Amniotic stem cell (primary cell): Measurements from ENCODE around the gene AGAP1.

Experiments used
- DNase-seq: peaks from one replicate; lab custom pipeline; 2025; lab: John Stamatoyannopoulos, UW

AGAP1 gene

GRCh38 chr2:235964787-235965390 is 471.0 kb downstream of the AGAP1 start:
- DNase-seq = no peak

- DNase-seq = no peak
These were observed 472.6 kb downstream of the AGAP1 start for GRCh38 chr2:235966396-235966795.

- no peak for DNase-seq
These were observed 473.3 kb downstream of the AGAP1 start for GRCh38 chr2:235966932-235967757.

GRCh38 chr2:235968155-235968554 is 474.3 kb downstream of the AGAP1 start:
- DNase-seq = no peak

GRCh38 chr2:235968616-235969324 is 474.9 kb downstream of the AGAP1 start:
- no peak for DNase-seq

- DNase-seq = no peak
These were observed 476.6 kb downstream of the AGAP1 start for GRCh38 chr2:235970204-235971040.

- DNase-seq = no peak
These were observed 482.7 kb downstream of the AGAP1 start for GRCh38 chr2:235976516-235976915.

- DNase-seq = no peak
These were observed 483.1 kb downstream of the AGAP1 start for GRCh38 chr2:235976956-235977355.

- DNase-seq = no peak
These were observed 483.6 kb downstream of the AGAP1 start for GRCh38 chr2:235977445-235977844.

- DNase-seq = no peak
These were observed 484.2 kb downstream of the AGAP1 start for GRCh38 chr2:235978022-235978421.

GRCh38 chr2:235979037-235979436 is 485.2 kb downstream of the AGAP1 start:
- no peak for DNase-seq

GRCh38 chr2:235979753-235980435 is 486.1 kb downstream of the AGAP1 start:
- DNase-seq = no peak

- no peak for DNase-seq
These were observed 487.8 kb downstream of the AGAP1 start for GRCh38 chr2:235981631-235982030.

GRCh38 chr2:235983016-235983415 is 489.2 kb downstream of the AGAP1 start:
- no peak for DNase-seq

- DNase-seq = no peak
These were observed 490.7 kb downstream of the AGAP1 start for GRCh38 chr2:235984552-235984951.

GRCh38 chr2:235986361-235986760 is 492.5 kb downstream of the AGAP1 start:
- no peak for DNase-seq

GRCh38 chr2:235988271-235989015 is 494.6 kb downstream of the AGAP1 start:
- no peak for DNase-seq

- DNase-seq = no peak
These were observed 495.7 kb downstream of the AGAP1 start for GRCh38 chr2:235989591-235989990.

- no peak for DNase-seq
These were observed 496.5 kb downstream of the AGAP1 start for GRCh38 chr2:235990344-235990743.

- DNase-seq = no peak
These were observed 498.2 kb downstream of the AGAP1 start for GRCh38 chr2:235992024-235992423.

GRCh38 chr2:235996419-235996818 is 502.6 kb downstream of the AGAP1 start:
- no peak for DNase-seq
